A673 (cell line): ENCODE results near the gene C2orf68.
"Not testable (repeated sequence)": the region's sequence is repeated elsewhere in the genome, so short reads cannot be mapped to it uniquely, and the experiment has no call there.

Source experiments
- EZH2 ChIP-seq: fragments of 200-600 bp; sonication (generic); IDR thresholded peaks from 2 replicates; pipeline ENCODE4 v1.6.1; 2017; ENCODE audit warnings: borderline replicate concordance, low read depth, mild to moderate bottlenecking, mixed read lengths, antibody characterized with exemption, low read length; ENCODE audit not compliant: poor library complexity, severe bottlenecking
- TF ChIP-seq, protein P1 (sequence below): fragments of 300-800, 200-600 bp; sonication (generic); conservative IDR thresholded peaks from 2 replicates; pipeline ENCODE4 v1.5.1; 2017; ENCODE audit warnings: low read depth, mild to moderate bottlenecking, antibody characterized with exemption, low read length, moderate library complexity, mixed read lengths

DNA sequence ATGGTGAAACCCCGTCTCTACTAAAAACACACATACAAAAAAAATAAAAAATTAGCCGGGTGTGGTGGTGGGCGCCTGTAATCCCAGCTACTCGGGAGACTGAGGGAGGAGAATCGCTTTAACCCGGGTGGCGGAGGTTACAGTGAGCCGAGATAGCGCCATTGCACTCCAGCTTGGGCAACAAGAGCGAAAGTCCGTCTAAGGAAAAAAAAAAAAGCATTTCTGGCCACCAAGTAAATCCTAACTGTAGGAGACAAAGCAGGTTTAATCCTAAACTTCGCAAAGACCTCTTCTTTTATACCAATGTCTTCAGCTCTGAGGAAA lies 51.5 kb downstream of the C2orf68 start:
- not testable (repeated sequence) for TF ChIP-seq EZH2
- TF ChIP-seq, protein P1, sequence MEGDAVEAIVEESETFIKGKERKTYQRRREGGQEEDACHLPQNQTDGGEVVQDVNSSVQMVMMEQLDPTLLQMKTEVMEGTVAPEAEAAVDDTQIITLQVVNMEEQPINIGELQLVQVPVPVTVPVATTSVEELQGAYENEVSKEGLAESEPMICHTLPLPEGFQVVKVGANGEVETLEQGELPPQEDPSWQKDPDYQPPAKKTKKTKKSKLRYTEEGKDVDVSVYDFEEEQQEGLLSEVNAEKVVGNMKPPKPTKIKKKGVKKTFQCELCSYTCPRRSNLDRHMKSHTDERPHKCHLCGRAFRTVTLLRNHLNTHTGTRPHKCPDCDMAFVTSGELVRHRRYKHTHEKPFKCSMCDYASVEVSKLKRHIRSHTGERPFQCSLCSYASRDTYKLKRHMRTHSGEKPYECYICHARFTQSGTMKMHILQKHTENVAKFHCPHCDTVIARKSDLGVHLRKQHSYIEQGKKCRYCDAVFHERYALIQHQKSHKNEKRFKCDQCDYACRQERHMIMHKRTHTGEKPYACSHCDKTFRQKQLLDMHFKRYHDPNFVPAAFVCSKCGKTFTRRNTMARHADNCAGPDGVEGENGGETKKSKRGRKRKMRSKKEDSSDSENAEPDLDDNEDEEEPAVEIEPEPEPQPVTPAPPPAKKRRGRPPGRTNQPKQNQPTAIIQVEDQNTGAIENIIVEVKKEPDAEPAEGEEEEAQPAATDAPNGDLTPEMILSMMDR = not testable (repeated sequence)
